ENCODE measurements around the gene PRR23C.

GRCh38 chr3:139037478-139037877, 7.2 kb downstream of the PRR23C start:
- no peak for TF ChIP-seq TAF1 (conservative IDR thresholded peaks at IDR 0.05)
- no peak for TF ChIP-seq CTCF (IDR thresholded peaks at IDR 0.05; ENCODE audit: low read depth, low read length, missing input control)
- no peak for TF ChIP-seq JUND (IDR thresholded peaks at IDR 0.05)
- no peak for TF ChIP-seq FOXA1 (IDR thresholded peaks at IDR 0.05)
- TF ChIP-seq, protein P1, sequence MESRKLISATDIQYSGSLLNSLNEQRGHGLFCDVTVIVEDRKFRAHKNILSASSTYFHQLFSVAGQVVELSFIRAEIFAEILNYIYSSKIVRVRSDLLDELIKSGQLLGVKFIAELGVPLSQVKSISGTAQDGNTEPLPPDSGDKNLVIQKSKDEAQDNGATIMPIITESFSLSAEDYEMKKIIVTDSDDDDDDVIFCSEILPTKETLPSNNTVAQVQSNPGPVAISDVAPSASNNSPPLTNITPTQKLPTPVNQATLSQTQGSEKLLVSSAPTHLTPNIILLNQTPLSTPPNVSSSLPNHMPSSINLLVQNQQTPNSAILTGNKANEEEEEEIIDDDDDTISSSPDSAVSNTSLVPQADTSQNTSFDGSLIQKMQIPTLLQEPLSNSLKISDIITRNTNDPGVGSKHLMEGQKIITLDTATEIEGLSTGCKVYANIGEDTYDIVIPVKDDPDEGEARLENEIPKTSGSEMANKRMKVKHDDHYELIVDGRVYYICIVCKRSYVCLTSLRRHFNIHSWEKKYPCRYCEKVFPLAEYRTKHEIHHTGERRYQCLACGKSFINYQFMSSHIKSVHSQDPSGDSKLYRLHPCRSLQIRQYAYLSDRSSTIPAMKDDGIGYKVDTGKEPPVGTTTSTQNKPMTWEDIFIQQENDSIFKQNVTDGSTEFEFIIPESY (IDR thresholded peaks at IDR 0.05), result no peak

Measured in liver (tissue), 3 donors.